GM18868 (cell line): ENCODE data around the gene C11orf98.

Experiments
- ATAC-seq: cut with Tn5 transposase; IDR thresholded peaks from one replicate; pipeline ENCODE4 v1.9.1; 2021; ENCODE audit warnings: mild to moderate bottlenecking, moderate library complexity; ENCODE audit not compliant: unreplicated experiment

C11orf98 gene

DNA sequence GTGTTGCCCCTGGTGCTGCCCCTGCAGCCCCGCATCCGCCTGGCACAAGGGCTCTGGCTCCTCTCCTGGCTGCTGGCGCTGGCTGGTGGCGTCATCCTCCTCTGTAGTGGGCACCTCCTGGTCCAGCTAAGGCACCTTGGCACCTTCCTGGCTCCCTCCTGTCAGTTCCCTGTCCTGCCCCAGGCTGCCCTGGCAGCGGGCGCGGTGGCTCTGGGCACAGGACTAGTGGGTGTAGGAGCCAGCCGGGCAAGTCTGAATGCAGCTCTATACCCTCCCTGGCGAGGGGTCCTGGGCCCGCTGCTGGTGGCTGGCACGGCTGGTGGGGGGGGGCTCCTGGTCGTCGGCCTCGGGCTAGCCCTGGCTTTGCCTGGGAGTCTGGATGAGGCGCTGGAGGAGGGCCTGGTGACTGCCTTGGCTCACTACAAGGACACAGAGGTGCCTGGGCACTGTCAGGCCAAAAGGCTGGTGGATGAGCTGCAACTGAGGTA, 51.7 kb downstream of the C11orf98 start:
- no peak for ATAC-seq
